ENCODE measurements around the gene PNPLA6.

DNA sequence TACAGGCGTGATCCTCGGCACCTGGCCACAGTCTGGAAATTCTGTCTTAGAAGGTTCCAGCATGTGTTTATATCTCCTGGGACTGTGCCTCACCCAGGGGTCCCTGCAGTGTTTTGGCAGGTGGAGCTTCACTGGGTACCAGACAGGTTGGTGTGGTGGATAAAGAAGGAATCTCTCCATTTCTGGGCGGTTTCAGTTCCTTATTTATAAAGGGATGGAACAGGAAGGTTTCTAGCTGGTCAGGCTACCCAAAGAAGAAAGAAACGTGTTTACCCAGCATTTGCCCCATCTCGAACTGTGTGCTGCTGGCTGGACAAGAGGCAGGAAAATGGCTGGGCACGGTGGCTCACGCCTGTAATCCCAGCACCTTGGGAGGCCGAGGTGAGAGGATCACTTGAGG is 9.8 kb downstream of the PNPLA6 start:
- TF ChIP-seq, protein P1, sequence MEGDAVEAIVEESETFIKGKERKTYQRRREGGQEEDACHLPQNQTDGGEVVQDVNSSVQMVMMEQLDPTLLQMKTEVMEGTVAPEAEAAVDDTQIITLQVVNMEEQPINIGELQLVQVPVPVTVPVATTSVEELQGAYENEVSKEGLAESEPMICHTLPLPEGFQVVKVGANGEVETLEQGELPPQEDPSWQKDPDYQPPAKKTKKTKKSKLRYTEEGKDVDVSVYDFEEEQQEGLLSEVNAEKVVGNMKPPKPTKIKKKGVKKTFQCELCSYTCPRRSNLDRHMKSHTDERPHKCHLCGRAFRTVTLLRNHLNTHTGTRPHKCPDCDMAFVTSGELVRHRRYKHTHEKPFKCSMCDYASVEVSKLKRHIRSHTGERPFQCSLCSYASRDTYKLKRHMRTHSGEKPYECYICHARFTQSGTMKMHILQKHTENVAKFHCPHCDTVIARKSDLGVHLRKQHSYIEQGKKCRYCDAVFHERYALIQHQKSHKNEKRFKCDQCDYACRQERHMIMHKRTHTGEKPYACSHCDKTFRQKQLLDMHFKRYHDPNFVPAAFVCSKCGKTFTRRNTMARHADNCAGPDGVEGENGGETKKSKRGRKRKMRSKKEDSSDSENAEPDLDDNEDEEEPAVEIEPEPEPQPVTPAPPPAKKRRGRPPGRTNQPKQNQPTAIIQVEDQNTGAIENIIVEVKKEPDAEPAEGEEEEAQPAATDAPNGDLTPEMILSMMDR (IDR thresholded peaks at IDR 0.05), result no peak
- TF ChIP-seq POLR2A (IDR thresholded peaks at IDR 0.05), result no peak
